HepG2 (cell line): Measurements from ENCODE around the gene BSG. TPM values are rescaled to one million over a fixed set of nuclear protein-coding genes. Genes with fewer than 3 reads are reported as not detected.

Source experiments
- ATF7-NPFF ChIP-seq: sonication (generic); formaldehyde crosslinking; IDR thresholded peaks from 2 replicates; pipeline ENCODE4 v1.8.1; 2023; ENCODE audit warnings: mild to moderate bottlenecking, low read depth, missing genetic modification reagents, moderate library complexity
- ELF1 ChIP-seq: sonication (generic); formaldehyde crosslinking; IDR thresholded peaks from 2 replicates; pipeline ENCODE4 v1.4.0; 2020; ENCODE audit warnings: missing genetic modification reagents
- HNRNPL ChIP-seq: fragments of 200-400 bp; formaldehyde crosslinking; IDR thresholded peaks from 2 replicates; pipeline ENCODE4 v1.6.1; 2017; ENCODE audit warnings: mild to moderate bottlenecking, low read depth, low read length
- JUN ChIP-seq: sonication (generic); formaldehyde crosslinking; IDR thresholded peaks from 2 replicates; pipeline ENCODE4 v1.4.0; 2020; ENCODE audit warnings: mild to moderate bottlenecking, missing genetic modification reagents
- MBD4 ChIP-seq: IDR thresholded peaks from 2 replicates; pipeline ENCODE4 v1.6.1; 2012; ENCODE audit warnings: low read length, inconsistent platforms, borderline replicate concordance
- NR2C2 ChIP-seq: sonication (generic); formaldehyde crosslinking; IDR thresholded peaks from 2 replicates; pipeline ENCODE4 v1.4.0; 2020; ENCODE audit warnings: missing genetic modification reagents, mild to moderate bottlenecking, moderate library complexity, borderline replicate concordance
- PRPF4 ChIP-seq: fragments of 200-400 bp; formaldehyde crosslinking; IDR thresholded peaks from 2 replicates; pipeline ENCODE4 v1.6.1; 2016; ENCODE audit warnings: low read length, low read depth; ENCODE audit not compliant: poor library complexity, severe bottlenecking
- RARA ChIP-seq: IDR thresholded peaks from 2 replicates; pipeline ENCODE4 v1.6.1; 2016; ENCODE audit warnings: missing genetic modification reagents, missing compliant biosample characterization
- RBFOX2 ChIP-seq: fragments of 200-400 bp; formaldehyde crosslinking; IDR thresholded peaks from 2 replicates; pipeline ENCODE4 v1.6.1; 2017; ENCODE audit warnings: low read depth, mild to moderate bottlenecking, low read length
- SAP130 ChIP-seq: IDR thresholded peaks from 2 replicates; pipeline ENCODE4 v1.6.1; 2016; ENCODE audit warnings: low read depth
- TEF ChIP-seq: sonication (generic); formaldehyde crosslinking; IDR thresholded peaks from 2 replicates; pipeline ENCODE4 v1.5.0; 2020; ENCODE audit warnings: missing genetic modification reagents
- TFAP4 ChIP-seq: sonication (generic); IDR thresholded peaks from 2 replicates; pipeline ENCODE4 v1.6.1; 2016; ENCODE audit warnings: low read depth, borderline replicate concordance
- UBTF ChIP-seq: sonication (generic); formaldehyde crosslinking; IDR thresholded peaks from 2 replicates; pipeline ENCODE4 v1.4.0; 2020; ENCODE audit warnings: mild to moderate bottlenecking, missing genetic modification reagents
- ZHX2 ChIP-seq, 2 experiments: sonication (generic) in 1 of 2; formaldehyde crosslinking in 1 of 2; IDR thresholded peaks; 2 replicates each; pipeline versions ENCODE4 v1.6.1 to v1.9.0; 2014 to 2022; ENCODE audit warnings: antibody characterized with exemption in 1 of 2, borderline replicate concordance in 1 of 2, inconsistent platforms in 1 of 2, low read depth in 1 of 2, missing genetic modification reagents in 1 of 2
- ZNF274 ChIP-seq: sonication (generic); formaldehyde crosslinking; IDR thresholded peaks from 2 replicates; pipeline ENCODE4 v1.5.1; 2020; ENCODE audit warnings: mild to moderate bottlenecking, missing genetic modification reagents
- ZNF781 ChIP-seq: sonication (generic); formaldehyde crosslinking; IDR thresholded peaks from 2 replicates; pipeline ENCODE4 v1.5.1; 2020; ENCODE audit warnings: borderline replicate concordance, mild to moderate bottlenecking, missing genetic modification reagents; ENCODE audit errors: not compliant biosample characterization
- ZNF792 ChIP-seq: IDR thresholded peaks from 2 replicates; pipeline ENCODE4 v1.6.1; 2016
- ZNF850 ChIP-seq: sonication (generic); formaldehyde crosslinking; conservative IDR thresholded peaks from 2 replicates; pipeline ENCODE4 v1.9.0; 2021; ENCODE audit warnings: mild to moderate bottlenecking, missing genetic modification reagents
- ZSCAN30 ChIP-seq: sonication (generic); formaldehyde crosslinking; IDR thresholded peaks from 2 replicates; pipeline ENCODE4 v1.5.0; 2020; ENCODE audit warnings: mild to moderate bottlenecking, missing genetic modification reagents
- polyA plus RNA-seq, 8 experiments: library from polyadenylated mRNA; depleted of rRNA in 3 of 8; stranded (reverse) in 7 of 8; unstranded in 1 of 8; fragments of >200 nt; fragmentation: Illumina TruSeq in 4 of 8; extraction: Trizol in 4 of 8; gene quantifications; 2 replicates each; pipeline versions ENCODE4 v1.2.1 to v1.2.3, GENCODE V29; 2011 to 2016; ENCODE audit warnings: low read depth in 4 of 8, missing spikeins in 1 of 8, mixed read lengths in 1 of 8; ENCODE audit not compliant: insufficient read depth in 1 of 8
- total RNA-seq, 5 experiments: library from RNA; depleted of rRNA; stranded (reverse); fragments of >200 nt; fragmentation: Illumina TruSeq; extraction: Trizol; gene quantifications; 2 replicates each; pipeline ENCODE4 v1.2.3, GENCODE V29; 2016; ENCODE audit warnings: low read depth in 1 of 5

BSG gene
- total and polyA plus RNA-seq, 2 of the 13 experiments (the other 11 are each of a cell fraction or from before 2014, with no cell fraction given) = 309 to 754 TPM

GRCh38 chr19:535017-535835 is 37.2 kb upstream of the BSG start (continued):
- no peak for TF ChIP-seq ZHX2 (IDR thresholded peaks at IDR 0.05; ENCODE audit: low read depth)
- no peak for TF ChIP-seq ZHX2 (CRISPR knock-in tag; IDR thresholded peaks at IDR 0.05; ENCODE audit: borderline replicate concordance)
- no peak for TF ChIP-seq MBD4
- peak; percentile 45 for TF ChIP-seq NR2C2 (CRISPR knock-in tag)
- TF ChIP-seq ZNF274 (CRISPR knock-in tag) = no peak
- TF ChIP-seq UBTF (CRISPR knock-in tag) = 0 out of 2 replicates have a peak, but pooled peaks have one; percentile 10
- TF ChIP-seq ATF7-NPFF = no peak
- TF ChIP-seq PRPF4 = no peak
- peak; percentile 42 for TF ChIP-seq SAP130 (CRISPR knock-in tag)
- no peak for TF ChIP-seq ZNF850 (CRISPR knock-in tag)
- TF ChIP-seq ZNF781 (CRISPR knock-in tag) = no peak
- no peak for TF ChIP-seq ELF1 (CRISPR knock-in tag)
- TF ChIP-seq TEF (CRISPR knock-in tag) = no peak
- no peak for TF ChIP-seq JUN (CRISPR knock-in tag)
- TF ChIP-seq ZNF792 (CRISPR knock-in tag) = no peak
- TF ChIP-seq TFAP4 = peak; percentile 39; the same call in 1 of the 2 replicates
- TF ChIP-seq RBFOX2 = 0 out of 2 replicates have a peak, but pooled peaks have one; percentile 49
- peak; percentile 38; the same call in 1 of the 2 replicates for TF ChIP-seq RARA
- 0 out of 2 replicates have a peak, but pooled peaks have one; percentile 44 for TF ChIP-seq HNRNPL
- no peak for TF ChIP-seq ZSCAN30 (CRISPR knock-in tag)
